ENCODE results near the gene HPSE2.

The HPSE2 gene

DNA sequence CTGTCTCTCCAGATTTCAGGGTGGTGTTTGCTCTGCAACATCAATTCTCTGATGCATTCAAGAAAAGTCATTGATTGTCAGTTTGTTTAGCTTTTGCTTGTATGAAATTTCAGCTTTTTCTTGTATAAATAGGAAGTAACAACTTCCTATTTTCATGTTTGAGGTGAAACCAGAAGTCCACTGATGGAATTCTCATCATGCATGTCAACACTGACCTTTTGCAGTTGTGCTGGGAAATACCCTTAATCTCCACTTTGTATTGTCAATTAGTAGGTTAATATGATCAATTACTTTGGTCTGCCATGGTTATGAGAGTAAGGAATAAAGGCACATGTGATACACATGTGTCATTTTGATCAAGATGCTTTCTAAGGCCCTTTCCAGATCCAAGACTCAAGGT, 580.2 kb downstream of the HPSE2 start:
- no peaks in the 10 kb centered on the region for H3K36me3 ChIP-seq (replicated peaks)
- TF ChIP-seq, protein P1, sequence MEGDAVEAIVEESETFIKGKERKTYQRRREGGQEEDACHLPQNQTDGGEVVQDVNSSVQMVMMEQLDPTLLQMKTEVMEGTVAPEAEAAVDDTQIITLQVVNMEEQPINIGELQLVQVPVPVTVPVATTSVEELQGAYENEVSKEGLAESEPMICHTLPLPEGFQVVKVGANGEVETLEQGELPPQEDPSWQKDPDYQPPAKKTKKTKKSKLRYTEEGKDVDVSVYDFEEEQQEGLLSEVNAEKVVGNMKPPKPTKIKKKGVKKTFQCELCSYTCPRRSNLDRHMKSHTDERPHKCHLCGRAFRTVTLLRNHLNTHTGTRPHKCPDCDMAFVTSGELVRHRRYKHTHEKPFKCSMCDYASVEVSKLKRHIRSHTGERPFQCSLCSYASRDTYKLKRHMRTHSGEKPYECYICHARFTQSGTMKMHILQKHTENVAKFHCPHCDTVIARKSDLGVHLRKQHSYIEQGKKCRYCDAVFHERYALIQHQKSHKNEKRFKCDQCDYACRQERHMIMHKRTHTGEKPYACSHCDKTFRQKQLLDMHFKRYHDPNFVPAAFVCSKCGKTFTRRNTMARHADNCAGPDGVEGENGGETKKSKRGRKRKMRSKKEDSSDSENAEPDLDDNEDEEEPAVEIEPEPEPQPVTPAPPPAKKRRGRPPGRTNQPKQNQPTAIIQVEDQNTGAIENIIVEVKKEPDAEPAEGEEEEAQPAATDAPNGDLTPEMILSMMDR (IDR thresholded peaks at IDR 0.05; ENCODE audit: low read depth, low read length, missing control alignments): no peak
- in situ Hi-C loops (cut with HindIII; ENCODE audit: low pct_ligation_motif_present, low sequenced_read_pairs): no loop called here
- DNase-seq: no peak
- no peak overlapping the region for H3K4me3 ChIP-seq (ENCODE audit: low read depth, low read length)
- no peak overlapping the region for H3K27ac ChIP-seq
- H3K27me3 ChIP-seq (replicated peaks): no peaks in the 10 kb centered on the region

DNA sequence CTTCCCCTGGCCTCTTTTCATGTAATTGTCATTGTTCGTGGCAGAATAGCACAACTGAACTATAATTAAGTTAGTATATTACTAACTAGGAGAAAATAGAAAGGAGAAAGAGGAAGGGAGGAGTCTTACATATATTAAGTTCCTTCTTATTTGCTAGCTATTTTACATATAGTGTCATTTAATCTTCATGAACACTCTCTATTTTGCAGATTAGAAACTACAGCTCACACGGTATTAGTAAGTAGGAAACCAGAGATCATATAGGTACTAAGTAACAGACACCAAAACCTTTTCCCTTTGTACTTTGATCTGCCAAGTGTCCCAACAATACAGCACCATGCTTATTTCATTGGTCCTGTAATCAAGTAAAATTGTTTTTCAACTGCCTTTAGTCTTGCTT, 586.5 kb downstream of the HPSE2 start:
- Histone ChIP-seq H3K36me3 (replicated peaks) (no peaks in the 10 kb centered on the region), H3K4me3 (ENCODE audit: low read depth, low read length) (no peak overlapping the region), H3K27me3 (replicated peaks) (no peaks in the 10 kb centered on the region), H3K27ac (no peak overlapping the region)
- TF ChIP-seq, protein P1 (IDR thresholded peaks at IDR 0.05; ENCODE audit: low read depth, low read length, missing control alignments): no peak
- in situ Hi-C loops (cut with HindIII; ENCODE audit: low pct_ligation_motif_present, low sequenced_read_pairs): no loop called here
- no peak for DNase-seq

DNA sequence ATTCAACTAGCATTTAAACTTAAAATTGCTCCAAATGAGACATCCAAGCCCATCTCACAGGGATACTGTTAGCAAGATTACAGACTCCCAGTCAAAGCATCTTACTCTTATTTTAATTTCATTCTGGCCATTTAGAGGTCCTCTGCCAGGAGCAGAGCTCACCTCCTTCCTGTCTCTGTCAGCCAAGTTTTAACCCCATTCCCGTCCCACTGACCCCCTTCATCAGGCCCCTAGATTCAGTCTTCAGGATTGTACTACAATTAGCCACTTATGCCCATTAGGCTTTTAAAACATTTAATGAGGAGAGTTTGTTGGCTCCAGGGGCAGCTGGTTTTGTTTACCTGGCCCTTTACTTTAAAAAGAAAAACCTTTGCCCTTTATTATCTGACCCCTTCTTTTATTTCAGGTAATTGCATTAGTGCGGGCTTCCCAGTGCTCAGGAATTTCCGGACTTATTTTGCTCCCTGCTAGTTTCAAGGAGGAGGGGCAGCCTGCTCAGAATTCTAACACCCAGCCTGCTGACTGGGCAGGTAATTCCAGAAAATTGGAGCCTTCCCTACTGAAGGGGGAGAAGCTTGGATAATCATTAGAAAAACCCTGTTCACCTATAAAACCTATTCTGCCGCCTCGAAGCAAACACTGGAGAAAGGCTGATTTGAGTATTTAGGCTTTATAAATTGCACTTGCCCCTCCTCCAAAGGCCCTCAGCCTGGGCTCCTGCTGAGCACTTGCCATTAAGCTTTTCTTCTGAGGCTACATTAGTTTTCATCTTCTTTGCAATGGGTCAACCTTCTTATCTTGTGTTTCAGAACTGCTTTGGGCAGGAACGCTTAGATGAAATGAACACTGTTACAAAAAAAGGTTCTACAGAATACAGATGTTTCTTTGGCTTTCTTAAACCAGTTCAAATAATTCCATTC, 588.4 kb downstream of the HPSE2 start:
- in situ Hi-C loops (cut with HindIII; ENCODE audit: low pct_ligation_motif_present, low sequenced_read_pairs): no loop called here
- H3K4me3 ChIP-seq (ENCODE audit: low read depth, low read length): no peak overlapping the region
- no peak for DNase-seq
- no peaks in the 10 kb centered on the region for H3K36me3 ChIP-seq (replicated peaks)
- H3K27me3 ChIP-seq (replicated peaks): no peaks in the 10 kb centered on the region
- no peak overlapping the region for H3K27ac ChIP-seq
- TF ChIP-seq, protein P1 (IDR thresholded peaks at IDR 0.05; ENCODE audit: low read depth, low read length, missing control alignments): no peak

DNA sequence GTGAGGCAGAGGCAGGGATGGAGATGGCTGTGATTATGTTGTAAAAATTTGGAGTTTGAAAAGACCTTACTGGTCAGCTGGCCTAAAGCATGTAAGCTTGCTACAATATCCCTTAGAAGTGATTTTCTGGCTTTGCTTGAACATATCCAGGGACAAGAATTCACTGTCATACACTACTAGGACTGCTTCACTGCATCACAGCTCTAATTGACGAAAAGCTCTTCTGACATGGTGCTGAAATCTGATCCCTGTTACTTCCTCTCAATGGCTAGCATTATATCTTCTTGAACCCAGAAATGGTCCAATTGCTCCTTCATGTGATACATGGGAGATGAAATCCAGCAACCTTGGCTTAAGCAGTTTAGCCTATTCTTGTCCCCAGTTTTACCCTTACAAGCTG, 591.2 kb downstream of the HPSE2 start:
- Histone ChIP-seq H3K4me3 (ENCODE audit: low read depth, low read length) (no peak overlapping the region), H3K27me3 (replicated peaks) (no peaks in the 10 kb centered on the region), H3K27ac (no peak overlapping the region), H3K36me3 (replicated peaks) (no peaks in the 10 kb centered on the region)
- in situ Hi-C loops (cut with HindIII; ENCODE audit: low pct_ligation_motif_present, low sequenced_read_pairs): no loop called here
- TF ChIP-seq, protein P1 (IDR thresholded peaks at IDR 0.05; ENCODE audit: low read depth, low read length, missing control alignments): no peak
- DNase-seq: no peak

DNA sequence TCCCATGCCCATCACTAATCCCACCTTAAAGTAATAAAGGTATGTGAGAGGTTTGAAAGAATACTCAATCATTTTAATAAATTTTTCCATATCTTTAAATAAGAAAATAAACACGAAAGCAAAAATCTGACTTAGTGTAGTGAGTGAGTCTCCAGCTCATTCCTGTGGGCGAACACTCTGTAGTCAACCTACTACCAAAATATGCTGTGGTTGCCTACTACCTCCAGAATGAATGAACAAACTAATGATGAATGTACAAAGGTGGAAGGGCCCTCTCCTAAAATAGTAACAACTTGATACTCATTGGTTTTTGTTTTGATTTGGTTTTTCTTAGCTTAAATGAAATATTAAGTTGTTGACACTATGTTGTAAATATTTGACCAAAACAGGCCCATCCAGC, 593.4 kb downstream of the HPSE2 start:
- no peaks in the 10 kb centered on the region for H3K27me3 ChIP-seq (replicated peaks)
- no peak overlapping the region for H3K4me3 ChIP-seq (ENCODE audit: low read depth, low read length)
- no peaks in the 10 kb centered on the region for H3K36me3 ChIP-seq (replicated peaks)
- in situ Hi-C loops (cut with HindIII; ENCODE audit: low pct_ligation_motif_present, low sequenced_read_pairs): no loop called here
- no peak for DNase-seq
- H3K27ac ChIP-seq: no peak overlapping the region
- TF ChIP-seq, protein P1 (IDR thresholded peaks at IDR 0.05; ENCODE audit: low read depth, low read length, missing control alignments): no peak
